HG02798 (cell line): ENCODE data around the gene NKD2.
"Not testable (repeated sequence)": the region's sequence is repeated elsewhere in the genome, so short reads cannot be mapped to it uniquely, and the experiment has no call there.

Experiments
- ATAC-seq: cut with Tn5 transposase; IDR thresholded peaks from one replicate; pipeline ENCODE4 v1.9.1; 2021; ENCODE audit warnings: mild to moderate bottlenecking; ENCODE audit not compliant: unreplicated experiment, poor library complexity

NKD2 gene

DNA sequence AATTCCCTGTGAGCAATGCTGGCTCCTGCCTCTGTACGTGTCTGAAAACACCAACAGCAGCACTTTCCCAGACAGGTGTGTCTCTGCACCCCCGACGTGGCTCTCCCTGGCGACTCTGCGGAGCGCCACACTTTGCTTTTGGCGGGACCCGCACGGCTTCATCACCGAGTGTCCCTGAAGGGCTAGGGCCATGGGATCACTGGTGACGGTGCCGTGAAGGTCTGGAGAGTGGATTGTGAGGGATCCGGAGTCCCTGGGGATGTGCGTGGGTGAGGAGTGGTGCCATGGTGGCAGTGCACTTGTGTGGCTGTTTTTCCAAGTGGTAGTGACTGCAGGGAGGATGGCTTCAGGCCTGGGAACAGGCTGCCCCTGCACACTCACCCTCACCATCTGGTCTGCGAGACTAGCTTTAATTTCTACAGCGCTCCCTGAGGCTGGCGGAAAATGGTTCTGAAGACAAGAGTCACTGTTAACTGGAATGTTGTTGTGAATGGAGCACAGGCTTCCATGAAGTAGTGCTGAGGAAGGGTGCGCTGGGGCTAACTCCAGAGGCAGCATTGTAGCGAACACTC lies 3.2 kb downstream of the NKD2 start:
- ATAC-seq: no peak

GRCh38 chr5:1012313-1012841 lies 3.8 kb downstream of the NKD2 start:
- no peak for ATAC-seq

DNA sequence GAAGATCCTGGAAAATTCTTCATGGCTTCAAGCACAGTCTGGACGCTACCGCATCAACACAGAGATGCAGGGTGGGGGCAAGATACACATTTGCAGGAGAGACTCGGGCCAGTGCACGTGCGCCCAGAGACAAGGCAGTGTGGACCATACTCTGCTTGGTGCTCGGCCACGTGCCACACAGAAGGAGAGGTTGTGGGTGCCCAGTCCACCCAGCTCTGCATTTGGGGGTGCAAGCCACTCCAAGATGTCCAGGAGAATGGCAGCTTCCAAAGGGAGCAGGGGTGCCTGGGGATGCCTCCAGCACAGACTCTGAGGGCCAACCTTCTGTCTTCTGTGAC lies 4.3 kb downstream of the NKD2 start:
- no peak for ATAC-seq

DNA sequence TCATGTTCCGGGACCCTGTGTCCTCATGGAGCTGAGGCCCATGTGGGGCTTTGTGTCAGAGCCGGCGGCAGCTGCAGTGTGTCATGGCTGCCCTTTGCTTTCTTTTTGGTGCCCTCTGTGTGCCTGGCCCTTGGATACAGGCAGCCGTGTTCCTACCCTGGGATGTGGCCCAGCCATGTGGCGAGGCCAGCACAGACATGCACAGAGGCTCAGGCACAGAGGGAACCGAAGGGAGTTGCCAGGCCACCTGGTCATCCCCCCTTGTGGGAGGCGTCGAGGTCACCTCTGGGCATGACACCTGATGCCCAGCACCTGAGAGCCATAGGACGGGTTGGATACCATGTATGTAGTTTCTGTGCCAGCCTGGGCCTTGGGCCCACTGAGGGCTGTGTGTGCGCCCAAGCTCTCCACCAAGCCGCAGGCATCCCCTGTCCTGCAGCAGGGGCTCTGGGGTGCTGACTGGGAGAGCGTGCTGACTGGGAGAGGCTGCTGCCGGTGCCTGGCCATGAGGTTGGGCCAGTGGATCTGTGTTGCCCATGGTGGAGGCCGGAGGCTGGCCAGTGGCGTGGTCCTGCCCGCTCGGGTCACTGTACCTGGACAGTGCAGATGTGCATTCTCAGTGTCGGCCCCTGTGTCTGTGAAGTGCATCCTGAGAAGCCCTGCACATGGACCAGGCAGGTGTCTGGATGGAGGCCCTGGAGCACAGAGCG lies 4.8 kb downstream of the NKD2 start:
- ATAC-seq: no peak

- no peak for ATAC-seq
Observed at GRCh38 chr5:1013948-1014301, 5.3 kb downstream of the NKD2 start.

- ATAC-seq: no peak
Observed at GRCh38 chr5:1014346-1014745, 5.7 kb downstream of the NKD2 start.

- no peak for ATAC-seq
Observed at GRCh38 chr5:1014781-1015221, 6.2 kb downstream of the NKD2 start.

- ATAC-seq: no peak
Observed at GRCh38 chr5:1015507-1015906, 6.9 kb downstream of the NKD2 start.

DNA sequence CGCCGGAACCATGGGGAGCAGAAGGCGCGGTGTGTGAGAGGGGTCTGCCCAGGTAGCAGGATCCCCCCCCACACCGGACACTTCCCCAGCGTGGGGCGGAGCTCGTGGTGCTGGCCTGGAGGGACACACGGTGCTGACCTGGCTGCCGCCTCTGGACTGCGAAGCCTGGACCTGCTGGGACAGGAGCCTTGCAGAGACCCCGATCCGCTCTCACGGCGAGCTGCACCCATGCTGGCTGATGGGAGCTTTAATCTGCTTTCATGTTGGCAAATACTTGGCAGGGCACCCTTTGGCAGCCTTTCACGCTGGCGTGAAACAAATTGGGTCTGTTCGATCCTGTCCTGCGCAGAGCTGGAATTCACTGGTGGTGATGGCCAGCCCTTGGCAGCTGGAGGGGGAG lies 7.4 kb downstream of the NKD2 start:
- ATAC-seq: no peak

DNA sequence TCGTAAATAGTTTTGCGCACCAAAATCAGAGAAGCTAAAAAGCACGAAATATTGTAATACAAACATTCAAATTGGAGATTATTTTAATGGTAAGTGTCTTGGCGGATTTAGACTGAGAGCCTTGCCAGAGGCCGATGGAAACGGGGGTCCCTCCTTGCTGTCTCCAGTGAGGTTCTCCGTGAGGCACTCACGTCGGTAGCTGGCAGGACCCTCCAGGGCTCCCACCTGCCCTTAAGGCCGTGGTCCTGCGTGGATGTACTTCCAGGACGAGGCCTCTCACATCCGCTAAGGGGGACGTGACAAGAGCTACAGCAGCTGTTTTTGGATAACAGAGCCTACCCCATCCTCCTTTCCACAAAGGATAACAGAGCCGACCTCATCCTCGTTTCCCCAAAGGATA lies 7.9 kb downstream of the NKD2 start:
- no peak for ATAC-seq

- no peak for ATAC-seq
Observed at GRCh38 chr5:1017056-1017455, 8.5 kb downstream of the NKD2 start.

DNA sequence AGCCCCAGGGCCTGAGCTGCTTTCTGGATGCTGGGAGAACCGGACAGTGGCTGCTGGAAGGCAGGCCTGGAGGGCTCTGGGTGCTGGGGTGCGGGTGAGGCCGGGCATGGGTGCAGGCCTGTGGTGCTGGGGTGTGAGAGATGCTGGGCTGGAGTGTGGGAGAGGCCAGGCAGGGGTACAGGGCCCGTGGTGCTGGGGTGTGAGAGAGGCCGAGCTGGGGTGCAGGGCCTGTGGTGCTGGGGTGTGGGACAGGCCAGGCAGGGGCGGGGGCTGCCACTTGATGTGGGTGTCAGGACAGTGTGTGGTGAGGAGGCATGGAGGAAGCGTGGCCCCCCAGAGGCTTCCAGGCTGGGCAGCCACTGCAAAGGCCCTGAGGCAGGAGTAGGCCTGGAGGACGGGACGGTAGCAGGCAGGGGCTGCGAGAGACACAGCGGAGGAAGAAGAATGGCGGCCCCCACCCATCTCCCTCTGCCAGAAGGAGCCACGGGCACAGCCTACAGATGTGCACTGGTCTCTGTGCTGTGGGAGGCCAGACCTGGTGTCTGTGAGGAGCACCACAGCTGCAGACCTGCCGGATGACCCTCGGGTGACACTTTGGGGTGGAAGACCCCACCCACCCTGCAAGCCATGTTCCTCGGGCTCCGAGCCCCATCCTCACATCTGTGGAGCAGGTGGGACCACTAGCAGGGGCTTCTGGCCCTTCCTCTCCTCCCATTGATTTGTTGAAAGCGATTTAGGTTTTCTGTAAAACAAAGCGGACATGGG lies 9.3 kb downstream of the NKD2 start:
- ATAC-seq: no peak

DNA sequence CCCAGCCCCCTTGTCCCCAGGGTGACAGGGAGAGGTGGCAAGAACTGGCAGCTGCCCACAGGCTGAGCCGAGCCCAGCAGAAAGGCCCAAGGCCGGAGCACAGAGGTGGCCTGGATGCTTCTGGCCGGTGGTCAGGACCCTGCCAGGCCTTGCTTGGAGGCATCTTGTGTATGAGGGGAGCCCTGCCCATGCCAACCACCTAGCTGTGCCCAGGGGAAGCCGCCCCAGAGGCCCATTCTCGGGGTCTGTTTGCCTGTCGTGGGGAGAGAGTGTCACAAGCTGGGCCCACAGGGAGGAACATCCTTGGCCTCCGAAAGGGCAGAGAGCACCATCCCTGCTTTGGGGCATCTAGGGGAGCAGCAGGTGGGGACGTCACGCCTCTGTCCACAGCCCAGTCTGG lies 10.0 kb downstream of the NKD2 start:
- ATAC-seq: no peak

- no peak for ATAC-seq
Observed at GRCh38 chr5:1019001-1019905, 10.7 kb downstream of the NKD2 start.

DNA sequence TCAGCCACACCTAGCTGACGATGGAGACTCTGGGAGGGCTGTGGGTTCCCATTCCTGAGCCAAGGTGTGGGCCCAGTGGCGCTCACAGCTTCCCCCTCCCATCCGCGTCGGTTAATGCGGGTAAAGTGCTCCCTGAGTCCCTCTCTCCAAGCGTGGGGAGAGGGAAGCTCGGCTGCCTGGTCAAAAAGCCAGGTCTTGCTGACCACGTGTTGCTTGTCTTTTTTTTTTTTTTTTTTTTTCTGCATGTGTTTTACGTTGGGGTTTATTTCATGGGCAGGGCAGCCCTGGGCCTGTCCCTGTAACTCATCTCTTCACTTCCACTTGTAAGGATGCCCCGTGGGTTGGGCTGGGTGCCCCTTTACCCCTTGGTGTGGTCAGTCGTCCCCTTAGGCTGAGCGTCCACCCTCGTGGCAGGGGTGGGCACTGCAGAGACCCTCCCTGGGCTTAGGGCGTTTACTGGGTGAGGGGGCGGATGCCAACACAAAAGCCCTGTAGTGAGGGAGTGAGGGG lies 11.9 kb downstream of the NKD2 start:
- no peak for ATAC-seq

- ATAC-seq: no peak
Observed at GRCh38 chr5:1021136-1021968, 12.8 kb downstream of the NKD2 start.

DNA sequence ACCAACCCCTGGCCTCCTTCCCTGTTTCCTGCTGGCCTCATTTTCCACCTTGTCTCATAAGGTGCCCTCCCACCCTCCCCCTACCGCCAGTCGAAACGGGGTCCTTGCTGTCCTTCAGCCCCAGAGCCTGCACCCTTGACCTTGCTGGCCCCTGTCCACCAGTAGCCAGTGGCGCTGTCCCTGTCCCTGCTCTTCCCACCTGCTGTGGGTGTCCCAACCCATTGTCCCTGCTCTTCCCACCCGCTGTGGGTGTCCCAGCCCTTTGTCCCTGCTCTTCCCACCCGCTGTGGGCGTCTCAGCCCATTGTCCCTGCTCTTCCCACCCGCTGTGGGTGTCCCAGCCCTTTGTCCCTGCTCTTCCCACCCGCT lies 13.4 kb downstream of the NKD2 start:
- not testable (repeated sequence) for ATAC-seq

DNA sequence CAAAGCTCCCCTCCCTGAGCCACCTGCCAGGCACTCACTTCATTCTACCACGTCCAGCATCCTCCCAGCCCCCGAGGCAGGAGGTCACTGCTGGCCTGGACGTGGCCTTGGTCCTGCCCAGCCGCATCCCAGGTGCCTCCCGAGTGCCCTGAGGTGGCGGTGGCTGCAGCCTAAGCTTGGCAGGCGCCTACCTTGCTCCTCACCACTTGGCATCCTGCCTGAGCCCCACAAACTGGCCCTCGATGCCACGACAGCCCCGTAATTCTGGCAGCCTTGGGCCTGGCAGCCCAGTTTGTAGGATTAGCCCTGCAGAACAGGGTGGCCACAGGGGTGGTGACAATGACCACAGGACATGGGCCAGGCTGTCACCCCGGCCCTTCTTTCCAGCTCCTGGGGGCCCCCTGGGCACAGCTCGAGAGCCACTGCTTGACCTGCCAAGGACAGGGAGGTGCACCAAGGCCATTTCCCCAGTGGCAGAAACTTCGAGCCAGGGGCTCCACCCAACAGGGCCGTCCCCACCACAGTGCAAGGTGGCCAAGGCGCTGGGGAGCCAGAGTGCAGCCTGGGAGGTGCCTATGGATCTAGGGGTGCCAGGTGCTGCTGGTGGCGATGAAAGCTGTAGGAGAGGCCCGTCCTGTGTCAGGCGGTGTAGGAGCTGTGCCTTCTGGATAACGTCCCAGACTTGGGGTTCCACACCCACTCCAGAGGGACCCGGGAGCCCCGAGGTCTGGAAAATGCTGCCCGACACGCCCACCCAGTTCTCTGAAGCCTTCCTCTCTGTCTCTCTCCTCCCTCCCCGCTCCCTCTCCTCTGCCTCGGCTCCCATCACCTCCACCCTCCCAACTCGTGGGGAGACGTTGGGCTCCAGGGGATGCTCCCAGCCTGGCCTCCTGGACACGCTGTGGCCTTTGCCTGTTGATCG lies 18.4 kb downstream of the NKD2 start:
- no peak for ATAC-seq
